ENCODE data around the gene SUSD4. TPM values are rescaled to one million over a fixed set of nuclear protein-coding genes. Genes with fewer than 3 reads are reported as not detected.

The SUSD4 gene
- total RNA-seq, 1 donor from 2014 or later: 18.5 TPM

DNA sequence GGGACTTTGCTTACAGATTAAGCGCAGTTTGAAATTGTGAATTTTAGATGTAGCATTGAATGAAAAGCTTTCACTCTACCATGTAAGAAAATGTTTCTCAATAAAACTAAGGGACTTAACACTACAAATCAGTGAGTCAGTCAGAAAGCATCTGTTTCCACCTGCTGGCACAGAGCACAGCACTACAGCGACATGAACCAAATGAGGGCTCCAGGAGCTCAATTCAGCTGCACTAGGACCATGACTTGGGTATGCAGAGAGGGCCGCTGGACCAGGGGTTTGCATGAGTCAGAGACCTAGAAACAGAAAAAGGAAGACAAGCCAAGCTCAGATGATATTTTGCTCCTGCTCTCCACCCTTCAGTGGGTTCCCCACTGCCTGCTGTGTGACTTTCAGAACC lies 5.2 kb downstream of the SUSD4 start:
- Mint-ChIP-seq H3K4me3 (ENCODE audit: unreplicated experiment) (no peak overlapping the region), H3K36me3 (ENCODE audit: low read depth, unreplicated experiment) (no peaks in the 10 kb centered on the region), H3K27ac (ENCODE audit: unreplicated experiment) (no peak overlapping the region), H3K9me3 (ENCODE audit: unreplicated experiment) (no peaks in the 10 kb centered on the region), H3K27me3 (ENCODE audit: unreplicated experiment) (peaks cover 10% of the 10 kb centered on the region), H3K4me1 (ENCODE audit: unreplicated experiment) (peaks cover 10% of the 10 kb centered on the region)
- DNase-seq (ENCODE audit: low spot score): no peak
- TF ChIP-seq, protein P1, sequence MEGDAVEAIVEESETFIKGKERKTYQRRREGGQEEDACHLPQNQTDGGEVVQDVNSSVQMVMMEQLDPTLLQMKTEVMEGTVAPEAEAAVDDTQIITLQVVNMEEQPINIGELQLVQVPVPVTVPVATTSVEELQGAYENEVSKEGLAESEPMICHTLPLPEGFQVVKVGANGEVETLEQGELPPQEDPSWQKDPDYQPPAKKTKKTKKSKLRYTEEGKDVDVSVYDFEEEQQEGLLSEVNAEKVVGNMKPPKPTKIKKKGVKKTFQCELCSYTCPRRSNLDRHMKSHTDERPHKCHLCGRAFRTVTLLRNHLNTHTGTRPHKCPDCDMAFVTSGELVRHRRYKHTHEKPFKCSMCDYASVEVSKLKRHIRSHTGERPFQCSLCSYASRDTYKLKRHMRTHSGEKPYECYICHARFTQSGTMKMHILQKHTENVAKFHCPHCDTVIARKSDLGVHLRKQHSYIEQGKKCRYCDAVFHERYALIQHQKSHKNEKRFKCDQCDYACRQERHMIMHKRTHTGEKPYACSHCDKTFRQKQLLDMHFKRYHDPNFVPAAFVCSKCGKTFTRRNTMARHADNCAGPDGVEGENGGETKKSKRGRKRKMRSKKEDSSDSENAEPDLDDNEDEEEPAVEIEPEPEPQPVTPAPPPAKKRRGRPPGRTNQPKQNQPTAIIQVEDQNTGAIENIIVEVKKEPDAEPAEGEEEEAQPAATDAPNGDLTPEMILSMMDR (IDR thresholded peaks at IDR 0.05; ENCODE audit: unreplicated experiment): no peak

GRCh38 chr1:223355699-223356098 lies 8.3 kb downstream of the SUSD4 start:
- peaks cover 10% of the 10 kb centered on the region for H3K27me3 Mint-ChIP-seq (ENCODE audit: unreplicated experiment)
- no peaks in the 10 kb centered on the region for H3K9me3 Mint-ChIP-seq (ENCODE audit: unreplicated experiment)
- no peak overlapping the region for H3K4me3 Mint-ChIP-seq (ENCODE audit: unreplicated experiment)
- no peaks in the 10 kb centered on the region for H3K4me1 Mint-ChIP-seq (ENCODE audit: unreplicated experiment)
- TF ChIP-seq, protein P1 (IDR thresholded peaks at IDR 0.05; ENCODE audit: unreplicated experiment): no peak
- no peak overlapping the region for H3K27ac Mint-ChIP-seq (ENCODE audit: unreplicated experiment)
- no peak for DNase-seq (ENCODE audit: low spot score)
- no peaks in the 10 kb centered on the region for H3K36me3 Mint-ChIP-seq (ENCODE audit: low read depth, unreplicated experiment)

GRCh38 chr1:223353939-223354338 lies 10.0 kb downstream of the SUSD4 start:
- Mint-ChIP-seq H3K36me3 (ENCODE audit: low read depth, unreplicated experiment) (no peaks in the 10 kb centered on the region), H3K27me3 (ENCODE audit: unreplicated experiment) (peaks cover 7% of the 10 kb centered on the region), H3K9me3 (ENCODE audit: unreplicated experiment) (no peaks in the 10 kb centered on the region), H3K27ac (ENCODE audit: unreplicated experiment) (no peak overlapping the region), H3K4me1 (ENCODE audit: unreplicated experiment) (no peaks in the 10 kb centered on the region), H3K4me3 (ENCODE audit: unreplicated experiment) (peak overlapping the region; percentile 16)
- TF ChIP-seq, protein P1 (IDR thresholded peaks at IDR 0.05; ENCODE audit: unreplicated experiment): no peak
- no peak for DNase-seq (ENCODE audit: low spot score)

DNA sequence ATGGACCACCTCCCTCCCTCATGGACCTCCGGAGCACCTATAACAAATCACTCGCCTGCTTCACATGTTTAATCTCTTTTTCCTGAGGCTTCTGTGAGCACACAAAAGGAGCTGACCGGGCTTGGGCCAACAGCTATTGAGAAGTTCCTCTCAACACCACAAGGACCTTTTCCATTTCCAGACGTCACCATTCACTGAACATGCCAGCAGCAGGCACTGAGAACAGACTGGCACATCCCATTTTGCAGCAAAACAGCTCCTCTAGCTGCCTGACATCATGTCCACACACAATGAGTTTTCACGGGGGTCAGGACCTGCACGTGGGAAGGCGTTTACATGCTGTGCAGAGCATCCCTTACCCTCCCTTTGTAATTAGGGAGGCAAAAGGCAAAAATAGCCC lies 11.0 kb downstream of the SUSD4 start:
- H3K27ac Mint-ChIP-seq (ENCODE audit: unreplicated experiment): no peak overlapping the region
- no peak for DNase-seq (ENCODE audit: low spot score)
- H3K4me1 Mint-ChIP-seq (ENCODE audit: unreplicated experiment): peaks cover 6% of the 10 kb centered on the region
- H3K4me3 Mint-ChIP-seq (ENCODE audit: unreplicated experiment): no peak overlapping the region
- no peaks in the 10 kb centered on the region for H3K36me3 Mint-ChIP-seq (ENCODE audit: low read depth, unreplicated experiment)
- peaks cover 7% of the 10 kb centered on the region for H3K27me3 Mint-ChIP-seq (ENCODE audit: unreplicated experiment)
- H3K9me3 Mint-ChIP-seq (ENCODE audit: unreplicated experiment): no peaks in the 10 kb centered on the region
- TF ChIP-seq, protein P1 (IDR thresholded peaks at IDR 0.05; ENCODE audit: unreplicated experiment): no peak

DNA sequence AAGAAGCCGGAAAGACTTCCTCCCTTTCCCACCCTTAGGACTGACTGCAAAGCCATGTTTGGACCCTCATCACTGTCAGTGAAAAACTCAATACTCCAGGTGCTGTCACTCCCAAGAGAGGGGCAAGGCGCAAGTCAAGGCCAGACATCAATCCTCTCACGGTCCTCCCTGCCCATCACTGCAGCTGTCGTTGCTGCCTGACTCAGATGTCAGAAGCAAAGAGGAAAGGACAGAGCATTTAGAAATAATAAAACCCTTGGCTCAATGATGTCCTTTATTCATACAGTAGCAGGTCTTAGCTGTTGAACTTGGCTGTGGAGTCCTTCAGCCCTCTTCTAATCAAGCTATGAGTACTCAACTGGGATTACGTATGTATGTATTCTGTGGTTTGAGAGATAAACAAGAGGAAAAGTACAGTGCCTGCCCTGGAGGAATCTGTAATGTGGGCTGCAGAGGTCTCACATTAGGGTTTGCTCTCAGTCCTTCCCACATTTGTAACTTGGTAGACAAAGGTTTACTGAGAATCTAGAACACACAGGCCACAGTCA lies 13.5 kb downstream of the SUSD4 start:
- Mint-ChIP-seq H3K4me3 (ENCODE audit: unreplicated experiment) (no peak overlapping the region), H3K27ac (ENCODE audit: unreplicated experiment) (no peak overlapping the region), H3K9me3 (ENCODE audit: unreplicated experiment) (no peaks in the 10 kb centered on the region), H3K36me3 (ENCODE audit: low read depth, unreplicated experiment) (no peaks in the 10 kb centered on the region), H3K4me1 (ENCODE audit: unreplicated experiment) (peaks cover 6% of the 10 kb centered on the region), H3K27me3 (ENCODE audit: unreplicated experiment) (peaks cover 8% of the 10 kb centered on the region)
- TF ChIP-seq, protein P1 (IDR thresholded peaks at IDR 0.05; ENCODE audit: unreplicated experiment): no peak
- DNase-seq (ENCODE audit: low spot score): no peak

Measured in endothelial cell (in vitro differentiated cells).